Upper lobe of right lung (tissue), 1 donor: Measurements from ENCODE around the gene CADPS. TPM values are rescaled to one million over a fixed set of nuclear protein-coding genes. Genes with fewer than 3 reads are reported as not detected.

Experiments
- ATAC-seq: fragments of 200-7000 bp; cut with Tn5 transposase; one replicate; pipeline ENCODE4 v1.9.1; 2020; ENCODE audit warnings: mild to moderate bottlenecking, moderate library complexity
- DNase-seq: peaks from one replicate; pipeline ENCODE4 v3.0.0-alpha.2; 2020
- H3K27ac ChIP-seq: fragments of 200-600 bp; one replicate; pipeline ENCODE4 v1.8.0; 2022
- H3K27me3 ChIP-seq: fragments of 200-600 bp; one replicate; pipeline ENCODE4 v1.8.0; 2022; ENCODE audit warnings: mild to moderate bottlenecking
- H3K36me3 ChIP-seq: fragments of 200-600 bp; one replicate; pipeline ENCODE4 v1.8.0; 2022
- H3K4me1 ChIP-seq: fragments of 200-600 bp; one replicate; pipeline ENCODE4 v1.8.0; 2022
- H3K4me3 ChIP-seq: fragments of 200-600 bp; one replicate; pipeline ENCODE4 v1.8.0; 2022; ENCODE audit warnings: mild to moderate bottlenecking
- H3K9me3 ChIP-seq: fragments of 200-600 bp; one replicate; pipeline ENCODE4 v1.8.0; 2022
- intact Hi-C: fragments of 100-400 bp; cut with DNase I; formaldehyde crosslinking; loops from one replicate; pipeline ENCODE4 v1.11.0; 2022
- total RNA-seq: library from RNA; stranded (reverse); fragmentation: NEBNext Ultra II Directional; extraction: Animal tissue kit (Norgen Biotek cat#: 25700); gene quantifications from one replicate; pipeline ENCODE4 v1.2.1, GENCODE V29; 2021
- TF ChIP-seq, protein P1 (sequence below): fragments of 200-600 bp; IDR thresholded peaks from one replicate; pipeline ENCODE4 v1.8.0; 2022; ENCODE audit warnings: antibody characterized with exemption
- donor health status: DM: no; HTN: yes; CAD: no; lungs with severe emphysema.

The CADPS gene
- total RNA-seq, 1 donor from 2014 or later, result 1.1 TPM

GRCh38 chr3:62527474-62527873 is 347.7 kb downstream of the CADPS start:
- Histone ChIP-seq H3K4me1 (no peaks in the 10 kb centered on the region), H3K27me3 (no peaks in the 10 kb centered on the region), H3K4me3 (no peak overlapping the region), H3K9me3 (no peaks in the 10 kb centered on the region), H3K27ac (no peak overlapping the region), H3K36me3 (no peaks in the 10 kb centered on the region)
- intact Hi-C loops, result no loop called here
- TF ChIP-seq, protein P1, sequence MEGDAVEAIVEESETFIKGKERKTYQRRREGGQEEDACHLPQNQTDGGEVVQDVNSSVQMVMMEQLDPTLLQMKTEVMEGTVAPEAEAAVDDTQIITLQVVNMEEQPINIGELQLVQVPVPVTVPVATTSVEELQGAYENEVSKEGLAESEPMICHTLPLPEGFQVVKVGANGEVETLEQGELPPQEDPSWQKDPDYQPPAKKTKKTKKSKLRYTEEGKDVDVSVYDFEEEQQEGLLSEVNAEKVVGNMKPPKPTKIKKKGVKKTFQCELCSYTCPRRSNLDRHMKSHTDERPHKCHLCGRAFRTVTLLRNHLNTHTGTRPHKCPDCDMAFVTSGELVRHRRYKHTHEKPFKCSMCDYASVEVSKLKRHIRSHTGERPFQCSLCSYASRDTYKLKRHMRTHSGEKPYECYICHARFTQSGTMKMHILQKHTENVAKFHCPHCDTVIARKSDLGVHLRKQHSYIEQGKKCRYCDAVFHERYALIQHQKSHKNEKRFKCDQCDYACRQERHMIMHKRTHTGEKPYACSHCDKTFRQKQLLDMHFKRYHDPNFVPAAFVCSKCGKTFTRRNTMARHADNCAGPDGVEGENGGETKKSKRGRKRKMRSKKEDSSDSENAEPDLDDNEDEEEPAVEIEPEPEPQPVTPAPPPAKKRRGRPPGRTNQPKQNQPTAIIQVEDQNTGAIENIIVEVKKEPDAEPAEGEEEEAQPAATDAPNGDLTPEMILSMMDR, result no peak
- DNase-seq (no peak), ATAC-seq (no peak)

GRCh38 chr3:62525281-62525680 is 349.9 kb downstream of the CADPS start:
- H3K4me3 ChIP-seq, result no peak overlapping the region
- no peak overlapping the region for H3K27ac ChIP-seq
- no peaks in the 10 kb centered on the region for H3K4me1 ChIP-seq
- no peaks in the 10 kb centered on the region for H3K27me3 ChIP-seq
- ATAC-seq (peak; percentile 38), DNase-seq (no peak)
- no peaks in the 10 kb centered on the region for H3K36me3 ChIP-seq
- no peaks in the 10 kb centered on the region for H3K9me3 ChIP-seq
- intact Hi-C loops, result no loop called here
- TF ChIP-seq, protein P1, result no peak

DNA sequence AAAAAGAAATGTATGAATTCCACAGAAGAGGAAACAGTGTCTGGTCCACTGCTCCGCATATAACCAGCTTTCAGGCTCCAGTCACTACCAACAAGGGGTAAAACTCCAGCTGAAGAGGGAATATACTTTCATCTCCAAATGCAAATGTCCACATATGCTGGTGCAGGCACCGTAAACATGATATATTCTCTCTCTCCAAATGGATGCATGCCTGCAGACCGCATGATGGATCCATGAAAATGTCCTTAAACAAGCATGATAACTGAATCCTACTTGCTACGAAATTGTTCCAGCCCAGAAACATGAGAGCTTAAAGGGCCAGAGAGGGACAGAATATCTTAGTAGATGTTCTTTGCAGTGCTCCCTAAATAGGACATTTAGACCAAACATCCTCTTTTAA is 351.5 kb downstream of the CADPS start:
- DNase-seq, result no peak
- Histone ChIP-seq H3K27me3 (no peaks in the 10 kb centered on the region), H3K4me1 (no peaks in the 10 kb centered on the region), H3K4me3 (no peak overlapping the region), H3K27ac (no peak overlapping the region), H3K36me3 (no peaks in the 10 kb centered on the region), H3K9me3 (no peaks in the 10 kb centered on the region)
- intact Hi-C loops, result no loop called here
- TF ChIP-seq, protein P1, result no peak
- ATAC-seq, result no peak

DNA sequence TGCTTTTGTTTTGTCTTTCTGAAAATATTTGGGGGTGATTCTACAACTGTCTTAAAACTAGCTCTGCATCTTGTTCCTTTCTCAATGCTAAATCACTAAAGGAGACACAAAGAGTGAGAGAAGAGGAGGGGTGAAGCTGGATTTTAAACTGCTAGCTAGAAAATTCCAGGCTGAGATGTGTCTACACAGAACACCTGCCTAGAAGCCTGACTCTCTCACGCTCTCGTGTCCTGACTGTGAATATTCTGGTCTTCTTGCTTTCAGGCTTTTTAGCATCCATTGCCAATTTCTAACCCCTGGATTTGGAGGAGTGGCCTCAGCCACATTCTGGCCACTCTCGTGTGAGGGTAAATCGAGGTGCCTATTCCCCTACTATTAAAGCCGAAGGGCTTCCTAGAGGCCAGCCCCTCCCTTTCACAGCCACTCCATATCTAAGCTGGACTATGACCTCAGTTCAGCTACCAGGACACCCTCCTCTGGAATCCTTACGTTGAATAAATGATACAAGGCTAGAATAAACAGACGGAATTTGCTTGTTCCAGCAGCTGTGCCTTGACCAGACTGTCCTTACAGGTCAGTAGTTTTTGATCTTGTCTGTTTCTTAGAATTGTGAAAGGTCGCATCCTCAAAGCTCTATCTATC is 353.6 kb downstream of the CADPS start:
- intact Hi-C loops, result no loop called here

DNA sequence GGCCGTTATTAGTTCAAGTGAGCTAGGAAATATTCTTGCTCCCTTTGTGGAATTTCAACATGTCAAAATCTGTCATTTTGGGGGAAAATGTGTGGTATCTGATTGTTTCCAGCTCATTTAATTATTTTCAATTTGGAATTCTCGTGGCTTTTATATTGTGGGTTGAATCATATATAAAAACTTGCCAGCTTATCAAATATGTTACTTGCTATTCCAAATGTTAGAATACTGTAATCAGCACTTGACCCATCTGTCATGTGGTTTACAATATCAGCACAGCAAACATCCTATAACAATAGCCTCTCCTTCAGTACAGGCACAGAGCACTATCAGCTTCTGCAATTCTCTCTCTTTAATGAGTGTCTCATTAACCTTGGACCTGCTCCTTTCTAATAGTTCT is 371.7 kb downstream of the CADPS start:
- Histone ChIP-seq H3K27ac (no peak overlapping the region), H3K4me3 (no peak overlapping the region), H3K36me3 (no peaks in the 10 kb centered on the region), H3K4me1 (no peaks in the 10 kb centered on the region), H3K9me3 (no peaks in the 10 kb centered on the region), H3K27me3 (no peaks in the 10 kb centered on the region)
- TF ChIP-seq, protein P1, result no peak
- no peak for DNase-seq
- ATAC-seq, result no peak
- intact Hi-C loops, result no loop called here

More for the DNA sequence above, 353.6 kb downstream of the CADPS start:
- no peaks in the 10 kb centered on the region for H3K36me3 ChIP-seq
- H3K27me3 ChIP-seq, result peaks cover 3% of the 10 kb centered on the region
- H3K4me1 ChIP-seq, result no peaks in the 10 kb centered on the region
- DNase-seq, result no peak
- ATAC-seq, result no peak
- H3K4me3 ChIP-seq, result no peak overlapping the region
- H3K27ac ChIP-seq, result no peak overlapping the region
- TF ChIP-seq, protein P1, result no peak
- no peaks in the 10 kb centered on the region for H3K9me3 ChIP-seq
